GM23338 (cell line): Measurements from ENCODE around the gene BMPER. TPM values are rescaled to one million over a fixed set of nuclear protein-coding genes. Genes with fewer than 3 reads are reported as not detected.

Experiments
- ATAC-seq: fragments of 200-7000 bp; cut with Tn5 transposase; 3 replicates; pipeline ENCODE4 v1.9.1; 2020
- DNase-seq: peaks from one replicate; pipeline ENCODE4 v3.0.0-alpha.2; 2015; ENCODE audit warnings: low spot score
- H2AFZ ChIP-seq: fragments of 200-600 bp; sonication (generic); 2 replicates; pipeline ENCODE4 v1.8.0; 2016; ENCODE audit warnings: antibody characterized with exemption, mild to moderate bottlenecking, moderate library complexity
- H3F3A ChIP-seq: fragments of 200-600 bp; sonication (generic); replicated peaks from 2 replicates; pipeline ENCODE4 v1.8.0; 2017; ENCODE audit warnings: antibody characterized with exemption, mixed run types, low read depth
- H3K27ac ChIP-seq: fragments of 200-600 bp; sonication (generic); 2 replicates; pipeline ENCODE4 v1.6.1; 2016; ENCODE audit warnings: low read depth
- H3K27me3 ChIP-seq: fragments of 200-600 bp; sonication (generic); 2 replicates; pipeline ENCODE4 v1.8.0; 2016; ENCODE audit warnings: mild to moderate bottlenecking, mixed run types, moderate library complexity; ENCODE audit not compliant: insufficient read depth
- H3K36me3 ChIP-seq: fragments of 200-600 bp; sonication (generic); 2 replicates; pipeline ENCODE4 v1.8.0; 2016; ENCODE audit warnings: mild to moderate bottlenecking; ENCODE audit not compliant: insufficient read depth
- H3K4me1 ChIP-seq: fragments of 200-600 bp; sonication (generic); 2 replicates; pipeline ENCODE4 v1.8.0; 2016; ENCODE audit warnings: mild to moderate bottlenecking, moderate library complexity; ENCODE audit not compliant: insufficient read depth
- H3K4me2 ChIP-seq: fragments of 200-600 bp; sonication (generic); 2 replicates; pipeline ENCODE4 v1.7.1; 2017; ENCODE audit warnings: mixed run types
- H3K4me3 ChIP-seq: fragments of 200-600 bp; sonication (generic); 2 replicates; pipeline ENCODE4 v1.6.1; 2016; ENCODE audit warnings: mixed run types
- H3K79me2 ChIP-seq: fragments of 200-600 bp; sonication (generic); replicated peaks from 2 replicates; pipeline ENCODE4 v1.8.0; 2017; ENCODE audit warnings: mild to moderate bottlenecking; ENCODE audit not compliant: insufficient read depth
- H3K9me2 ChIP-seq: fragments of 200-600 bp; sonication (generic); 2 replicates; pipeline ENCODE4 v1.8.0; 2017; ENCODE audit not compliant: insufficient read depth
- H4K20me1 ChIP-seq: fragments of 200-600 bp; sonication (generic); replicated peaks from 2 replicates; pipeline ENCODE4 v1.8.0; 2017; ENCODE audit warnings: mild to moderate bottlenecking; ENCODE audit not compliant: insufficient read depth
- H3K27ac Mint-ChIP-seq: 2 replicates; pipeline ENCODE4 v1.8.0; 2020; ENCODE audit warnings: inconsistent platforms, mild to moderate bottlenecking, moderate library complexity, mixed read lengths
- H3K27me3 Mint-ChIP-seq: 3 replicates; pipeline ENCODE4 v1.8.0; 2022; ENCODE audit warnings: low read depth, mild to moderate bottlenecking, moderate library complexity, mixed read lengths, inconsistent platforms; ENCODE audit not compliant: insufficient read depth, poor library complexity
- H3K36me3 Mint-ChIP-seq: 3 replicates; pipeline ENCODE4 v1.8.0; 2021; ENCODE audit warnings: low read depth, mild to moderate bottlenecking, inconsistent platforms, moderate library complexity, mixed read lengths
- H3K4me1 Mint-ChIP-seq: 3 replicates; pipeline ENCODE4 v1.8.0; 2020; ENCODE audit warnings: mild to moderate bottlenecking, inconsistent platforms, mixed read lengths
- H3K4me3 Mint-ChIP-seq: 3 replicates; pipeline ENCODE4 v1.8.0; 2021; ENCODE audit warnings: moderate library complexity, mild to moderate bottlenecking, inconsistent platforms, mixed read lengths
- H3K9me3 Mint-ChIP-seq: 3 replicates; pipeline ENCODE4 v1.8.0; 2020; ENCODE audit warnings: moderate library complexity, mild to moderate bottlenecking, inconsistent platforms, mixed read lengths
- EZH2 ChIP-seq: fragments of 200-600 bp; sonication (generic); IDR thresholded peaks from one replicate; pipeline ENCODE4 v1.8.0; 2017; ENCODE audit warnings: antibody characterized with exemption, mild to moderate bottlenecking, low read depth; ENCODE audit not compliant: unreplicated experiment
- JUNB ChIP-seq: IDR thresholded peaks from one replicate; pipeline ENCODE4 v1.6.1; 2016; ENCODE audit warnings: antibody characterized with exemption; ENCODE audit not compliant: unreplicated experiment
- REST ChIP-seq: IDR thresholded peaks from one replicate; pipeline ENCODE4 v1.6.1; 2018; ENCODE audit warnings: antibody characterized with exemption; ENCODE audit not compliant: unreplicated experiment
- ZNF331 ChIP-seq: fragments of 250-450 bp; sonication (Bioruptor Pico); IDR thresholded peaks from 2 replicates; pipeline ENCODE4 v1.5.0; 2020; ENCODE audit warnings: low read depth, mild to moderate bottlenecking, moderate library complexity
- ZNF462 ChIP-seq: fragments of 250-450 bp; sonication (Bioruptor Pico); IDR thresholded peaks from 2 replicates; pipeline ENCODE4 v1.5.0; 2020; ENCODE audit warnings: mild to moderate bottlenecking, moderate library complexity
- polyA plus RNA-seq: library from polyadenylated mRNA; unstranded; fragments of >200 nt; fragmentation: Nextera tagmentation; extraction: Ambion mirVana; gene quantifications from 2 replicates; pipeline ENCODE4 v1.2.1, GENCODE V29; 2016
- total RNA-seq: library from RNA; depleted of rRNA; stranded (reverse); fragments of >200 nt; shearing (Covaris generic); gene quantifications from 2 replicates; pipeline ENCODE4 v1.2.3, GENCODE V29; 2014
- TF ChIP-seq, protein P1 (sequence below): IDR thresholded peaks from 2 replicates; pipeline ENCODE4 v1.6.1; 2016; ENCODE audit warnings: antibody characterized with exemption

Gene BMPER
- total and polyA plus RNA-seq, 2 experiments from 2014 or later: 0.53 to 1.4 TPM

DNA sequence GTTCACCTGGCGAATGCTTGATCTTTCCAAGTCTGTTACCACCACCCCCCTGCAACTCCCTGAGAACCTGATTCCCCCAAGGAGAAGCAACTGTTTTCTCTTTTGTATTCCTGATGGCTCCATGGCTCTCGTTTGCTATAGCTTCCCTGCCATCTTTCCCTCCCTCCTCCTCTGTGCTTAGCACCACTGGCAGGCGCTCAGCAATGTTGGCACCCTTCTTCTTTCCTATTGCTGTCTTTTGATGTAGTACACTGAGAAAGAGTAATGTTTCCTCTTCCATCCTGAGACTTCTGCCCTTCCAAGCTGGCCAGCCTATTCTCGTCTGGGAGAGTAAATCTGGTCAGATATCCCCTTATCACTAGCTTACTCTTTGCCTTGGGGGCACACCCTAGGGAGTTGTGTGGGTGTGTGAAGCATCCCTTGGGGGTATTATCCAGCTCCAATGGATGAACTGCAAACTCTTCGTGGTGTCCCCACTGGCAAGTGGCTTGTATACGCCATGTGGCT lies 74.0 kb downstream of the BMPER start:
- no peak for TF ChIP-seq EZH2
- TF ChIP-seq, protein P1, sequence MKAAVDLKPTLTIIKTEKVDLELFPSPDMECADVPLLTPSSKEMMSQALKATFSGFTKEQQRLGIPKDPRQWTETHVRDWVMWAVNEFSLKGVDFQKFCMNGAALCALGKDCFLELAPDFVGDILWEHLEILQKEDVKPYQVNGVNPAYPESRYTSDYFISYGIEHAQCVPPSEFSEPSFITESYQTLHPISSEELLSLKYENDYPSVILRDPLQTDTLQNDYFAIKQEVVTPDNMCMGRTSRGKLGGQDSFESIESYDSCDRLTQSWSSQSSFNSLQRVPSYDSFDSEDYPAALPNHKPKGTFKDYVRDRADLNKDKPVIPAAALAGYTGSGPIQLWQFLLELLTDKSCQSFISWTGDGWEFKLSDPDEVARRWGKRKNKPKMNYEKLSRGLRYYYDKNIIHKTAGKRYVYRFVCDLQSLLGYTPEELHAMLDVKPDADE: no peak
- no peak for TF ChIP-seq JUNB
- TF ChIP-seq ZNF462 (CRISPR knock-in tag): no peak
- no peak for TF ChIP-seq ZNF331 (CRISPR knock-in tag)
- TF ChIP-seq REST: no peak
- Histone ChIP-seq H3K4me1 (no peaks in the 10 kb centered on the region), H3K36me3 (no peaks in the 10 kb centered on the region), H4K20me1 (no peaks in the 10 kb centered on the region), H3K27me3 (no peaks in the 10 kb centered on the region), H3F3A (no peaks in the 10 kb centered on the region), H3K79me2 (no peaks in the 10 kb centered on the region), H3K4me3 (no peak overlapping the region), H2AFZ (no peak overlapping the region), H3K27ac (no peak overlapping the region), H3K4me2 (no peak overlapping the region), H3K9me2 (no peaks in the 10 kb centered on the region)
- no peaks in the 10 kb centered on the region for H3K36me3 Mint-ChIP-seq
- DNase-seq (no peak), ATAC-seq (no peak)
- peaks cover 2% of the 10 kb centered on the region for H3K27me3 Mint-ChIP-seq
- no peak overlapping the region for H3K4me3 Mint-ChIP-seq
- H3K9me3 Mint-ChIP-seq: no peaks in the 10 kb centered on the region
- H3K4me1 Mint-ChIP-seq: peaks cover 5% of the 10 kb centered on the region
- no peak overlapping the region for H3K27ac Mint-ChIP-seq
